Astrocyte (in vitro differentiated cells and primary cell): ENCODE results near the gene TUB.

ENCODE experiments used
- EZH2 ChIP-seq: IDR thresholded peaks from 2 replicates; pipeline ENCODE4 v1.6.1; 2012; ENCODE audit warnings: mild to moderate bottlenecking, low read length, inconsistent platforms; ENCODE audit not compliant: insufficient read depth
- TF ChIP-seq, protein P1 (sequence below): IDR thresholded peaks from 2 replicates; pipeline ENCODE4 v1.5.1; 2011; ENCODE audit warnings: low read depth, mild to moderate bottlenecking, inconsistent platforms, low read length, moderate library complexity; ENCODE audit not compliant: insufficient read depth

DNA sequence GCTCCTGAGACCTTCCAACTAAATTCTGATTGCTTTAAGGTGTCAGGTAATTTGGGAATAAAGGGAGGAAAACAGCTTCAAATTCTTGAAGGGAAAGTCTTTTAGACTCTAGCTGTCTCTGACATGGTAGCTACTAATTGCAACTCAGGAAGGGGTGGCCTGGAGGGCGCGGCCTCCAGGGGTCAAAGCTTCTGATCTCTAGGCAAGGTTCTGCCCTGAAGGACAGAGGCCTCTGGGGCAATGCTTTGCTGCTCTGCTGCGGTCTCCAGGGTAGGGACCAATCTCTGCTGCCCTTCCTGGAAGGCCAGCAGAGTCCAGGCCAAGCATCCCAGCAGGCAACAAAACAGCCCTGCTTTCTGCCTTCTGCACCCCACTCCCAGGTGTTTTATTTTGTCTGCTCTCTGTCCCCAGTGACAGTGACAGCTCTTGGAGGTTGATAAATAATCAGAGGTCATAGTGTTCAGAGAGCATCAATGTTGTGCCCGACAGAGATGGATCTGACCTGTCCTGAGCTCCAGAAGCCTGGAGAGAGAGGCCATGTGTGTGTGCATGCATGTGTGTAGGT, 1.8 kb upstream of the TUB start:
- TF ChIP-seq, protein P1, sequence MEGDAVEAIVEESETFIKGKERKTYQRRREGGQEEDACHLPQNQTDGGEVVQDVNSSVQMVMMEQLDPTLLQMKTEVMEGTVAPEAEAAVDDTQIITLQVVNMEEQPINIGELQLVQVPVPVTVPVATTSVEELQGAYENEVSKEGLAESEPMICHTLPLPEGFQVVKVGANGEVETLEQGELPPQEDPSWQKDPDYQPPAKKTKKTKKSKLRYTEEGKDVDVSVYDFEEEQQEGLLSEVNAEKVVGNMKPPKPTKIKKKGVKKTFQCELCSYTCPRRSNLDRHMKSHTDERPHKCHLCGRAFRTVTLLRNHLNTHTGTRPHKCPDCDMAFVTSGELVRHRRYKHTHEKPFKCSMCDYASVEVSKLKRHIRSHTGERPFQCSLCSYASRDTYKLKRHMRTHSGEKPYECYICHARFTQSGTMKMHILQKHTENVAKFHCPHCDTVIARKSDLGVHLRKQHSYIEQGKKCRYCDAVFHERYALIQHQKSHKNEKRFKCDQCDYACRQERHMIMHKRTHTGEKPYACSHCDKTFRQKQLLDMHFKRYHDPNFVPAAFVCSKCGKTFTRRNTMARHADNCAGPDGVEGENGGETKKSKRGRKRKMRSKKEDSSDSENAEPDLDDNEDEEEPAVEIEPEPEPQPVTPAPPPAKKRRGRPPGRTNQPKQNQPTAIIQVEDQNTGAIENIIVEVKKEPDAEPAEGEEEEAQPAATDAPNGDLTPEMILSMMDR, result no peak
- no peak for TF ChIP-seq EZH2
